RCC 7860 (cell line): ENCODE data around the gene OLFM2.
"Not testable (repeated sequence)": the region's sequence is repeated elsewhere in the genome, so short reads cannot be mapped to it uniquely, and the experiment has no call there.

Source experiments
- DNase-seq: peaks from one replicate; pipeline ENCODE4 v3.0.0-alpha.2; 2015; ENCODE audit warnings: low spot score
- FAIRE-seq: peaks from 2 replicates; lab custom pipeline; 2012; peaks lifted over from hg19 to GRCh38; lab: Jason Lieb, UNC

The OLFM2 gene

GRCh38 chr19:9936326-9937000, at the start of gene OLFM2:
Gene OLFM2 (minus strand): TSS chr19:9936515. CDS start chr19:9936366, 149 bp downstream.
- DNase-seq (no peak), FAIRE-seq (no peak)

GRCh38 chr19:9981406-9982260, 45.3 kb upstream of the OLFM2 start:
- DNase-seq = no peak
- no peak for FAIRE-seq

- DNase-seq = no peak
- FAIRE-seq = no peak
Observed at GRCh38 chr19:9972103-9972502, 35.8 kb upstream of the OLFM2 start.

GRCh38 chr19:9971166-9971897, 35.0 kb upstream of the OLFM2 start:
- no peak for DNase-seq
- no peak for FAIRE-seq

GRCh38 chr19:9970481-9970880, 34.2 kb upstream of the OLFM2 start:
- no peak for FAIRE-seq
- no peak for DNase-seq

- no peak for DNase-seq
- no peak for FAIRE-seq
Observed at GRCh38 chr19:9969688-9969975, 33.3 kb upstream of the OLFM2 start.

- FAIRE-seq = no peak
- no peak for DNase-seq
Observed at GRCh38 chr19:9968820-9969687, 32.7 kb upstream of the OLFM2 start.

GRCh38 chr19:9967326-9967725, 31.0 kb upstream of the OLFM2 start:
- no peak for FAIRE-seq
- no peak for DNase-seq

GRCh38 chr19:9966448-9966847, 30.1 kb upstream of the OLFM2 start:
- FAIRE-seq = no peak

GRCh38 chr19:9966024-9966423, 29.7 kb upstream of the OLFM2 start:
- DNase-seq = no peak
- no peak for FAIRE-seq

More at GRCh38 chr19:9966448-9966847, 30.1 kb upstream of the OLFM2 start:
- no peak for DNase-seq

- no peak for FAIRE-seq
- no peak for DNase-seq
Observed at GRCh38 chr19:9962623-9963290, 26.4 kb upstream of the OLFM2 start.

- DNase-seq (no peak), FAIRE-seq (no peak)
Observed at GRCh38 chr19:9961103-9961502, 24.8 kb upstream of the OLFM2 start.

- FAIRE-seq (no peak), DNase-seq (no peak)
Observed at GRCh38 chr19:9958379-9958821, 22.1 kb upstream of the OLFM2 start.

GRCh38 chr19:9956956-9957355, 20.6 kb upstream of the OLFM2 start:
- FAIRE-seq = no peak

GRCh38 chr19:9953802-9954542, 17.7 kb upstream of the OLFM2 start:
- FAIRE-seq (no peak), DNase-seq (no peak)

More at GRCh38 chr19:9956956-9957355, 20.6 kb upstream of the OLFM2 start:
- DNase-seq = no peak

GRCh38 chr19:9952276-9952675, 16.0 kb upstream of the OLFM2 start:
- no peak for FAIRE-seq
- DNase-seq = no peak

- FAIRE-seq (no peak), DNase-seq (no peak)
Observed at GRCh38 chr19:9947441-9947840, 11.1 kb upstream of the OLFM2 start.

- FAIRE-seq, DNase-seq: not testable (repeated sequence)
Observed at GRCh38 chr19:9946528-9947125, 10.3 kb upstream of the OLFM2 start.
